Prostate gland (tissue), 2 donors: ENCODE data around the gene ECHS1.

Experiments
- CTCF ChIP-seq, 4 experiments: fragments of 200-600 bp in 2 of 4; fragments of 450-650 bp in 2 of 4; sonication (generic) in 2 of 4; IDR thresholded peaks; 1 replicate in 3 of 4; 2 replicates in 1 of 4; pipeline ENCODE4 v1.5.1; 2016 to 2019; ENCODE audit warnings: antibody characterized with exemption in 4 of 4, mild to moderate bottlenecking in 2 of 4, moderate library complexity in 2 of 4
- POLR2A ChIP-seq: fragments of 450-650 bp; IDR thresholded peaks from one replicate; pipeline ENCODE4 v1.6.1; 2016; ENCODE audit warnings: antibody characterized with exemption, mild to moderate bottlenecking
- POLR2AphosphoS5 ChIP-seq: sonication (generic); formaldehyde crosslinking; IDR thresholded peaks from one replicate; pipeline ENCODE4 v1.6.1; 2017; ENCODE audit warnings: antibody characterized with exemption

- TF ChIP-seq CTCF (IDR thresholded peaks at IDR 0.05) (no peak), POLR2A (no peak), POLR2AphosphoS5 (no peak)
Observed at GRCh38 chr10:133396035-133396624, 23.0 kb upstream of the ECHS1 start.
